Nephron (organoid): ENCODE results near the gene ANO10.
A peak's percentile ranks its signal among the peaks of the same experiment; 100 is the strongest.

Experiments used
- H3K27ac Mint-ChIP-seq, 3 experiments: 2 replicates each; pipeline ENCODE4 v1.8.0; 2020; ENCODE audit warnings: mixed read lengths in 3 of 3, mild to moderate bottlenecking in 2 of 3, moderate library complexity in 1 of 3
- H3K27me3 Mint-ChIP-seq: 2 replicates; pipeline ENCODE4 v1.8.0; 2021; ENCODE audit warnings: low read depth, mild to moderate bottlenecking, moderate library complexity, mixed read lengths
- H3K36me3 Mint-ChIP-seq: 2 replicates; pipeline ENCODE4 v1.8.0; 2020; ENCODE audit warnings: low read depth, mixed read lengths
- H3K4me1 Mint-ChIP-seq: 2 replicates; pipeline ENCODE4 v1.8.0; 2020; ENCODE audit warnings: mixed read lengths
- H3K4me3 Mint-ChIP-seq, 3 experiments: 2 replicates each; pipeline ENCODE4 v1.8.0; 2020; ENCODE audit warnings: mild to moderate bottlenecking in 3 of 3, mixed read lengths in 3 of 3, moderate library complexity in 2 of 3
- H3K9me3 Mint-ChIP-seq: 2 replicates; pipeline ENCODE4 v1.8.0; 2020; ENCODE audit warnings: mixed read lengths
- CTCF ChIP-seq, 3 experiments: fragments of 200-600 bp; sonication (generic); IDR thresholded peaks; one replicate each; pipeline ENCODE4 v1.5.0; 2021; ENCODE audit warnings: antibody characterized with exemption in 3 of 3; ENCODE audit not compliant: unreplicated experiment in 3 of 3

Gene ANO10

GRCh38 chr3:43453981-43454380 lies 167.8 kb downstream of the ANO10 start:
- TF ChIP-seq CTCF (IDR thresholded peaks at IDR 0.05; ENCODE audit: unreplicated experiment in 3 of 3): no peak
- Mint-ChIP-seq H3K27me3 (no peaks in the 10 kb centered on the region), H3K27ac (no peak overlapping the region), H3K4me3 (no peak overlapping the region), H3K36me3 (no peaks in the 10 kb centered on the region), H3K9me3 (no peaks in the 10 kb centered on the region), H3K4me1 (no peaks in the 10 kb centered on the region)

- no peak overlapping the region for H3K4me3 Mint-ChIP-seq
- no peak for TF ChIP-seq CTCF (IDR thresholded peaks at IDR 0.05; ENCODE audit: unreplicated experiment in 3 of 3)
- H3K27ac Mint-ChIP-seq: no peak overlapping the region
Measured at GRCh38 chr3:43451670-43452254, 170.0 kb downstream of the ANO10 start.

GRCh38 chr3:43448098-43448497 lies 173.7 kb downstream of the ANO10 start:
- H3K27me3 Mint-ChIP-seq: no peaks in the 10 kb centered on the region
- H3K27ac Mint-ChIP-seq: no peak overlapping the region
- no peaks in the 10 kb centered on the region for H3K36me3 Mint-ChIP-seq
- H3K9me3 Mint-ChIP-seq: no peaks in the 10 kb centered on the region
- TF ChIP-seq CTCF (IDR thresholded peaks at IDR 0.05; ENCODE audit: unreplicated experiment in 3 of 3): no peak
- no peaks in the 10 kb centered on the region for H3K4me1 Mint-ChIP-seq
- H3K4me3 Mint-ChIP-seq: no peak overlapping the region

More at GRCh38 chr3:43451670-43452254, 170.0 kb downstream of the ANO10 start:
- no peaks in the 10 kb centered on the region for H3K4me1 Mint-ChIP-seq
- H3K9me3 Mint-ChIP-seq: no peaks in the 10 kb centered on the region
- H3K36me3 Mint-ChIP-seq: no peaks in the 10 kb centered on the region
- no peaks in the 10 kb centered on the region for H3K27me3 Mint-ChIP-seq

GRCh38 chr3:43445820-43446219 lies 176.0 kb downstream of the ANO10 start:
- Mint-ChIP-seq H3K4me3 (no peak overlapping the region), H3K36me3 (no peaks in the 10 kb centered on the region), H3K27ac (peak overlapping the region in 1 of 3 experiments; percentile 16), H3K27me3 (no peaks in the 10 kb centered on the region), H3K9me3 (no peaks in the 10 kb centered on the region), H3K4me1 (no peaks in the 10 kb centered on the region)
- TF ChIP-seq CTCF (IDR thresholded peaks at IDR 0.05; ENCODE audit: unreplicated experiment in 3 of 3): no peak

GRCh38 chr3:43442872-43443395 lies 178.9 kb downstream of the ANO10 start:
- Mint-ChIP-seq H3K36me3 (peaks cover 16% of the 10 kb centered on the region), H3K9me3 (peaks cover 14% of the 10 kb centered on the region), H3K27me3 (no peaks in the 10 kb centered on the region), H3K4me1 (no peaks in the 10 kb centered on the region), H3K27ac (no peak overlapping the region), H3K4me3 (no peak overlapping the region)
- TF ChIP-seq CTCF (IDR thresholded peaks at IDR 0.05; ENCODE audit: unreplicated experiment in 3 of 3): no peak

GRCh38 chr3:43436507-43437140 lies 185.2 kb downstream of the ANO10 start:
- peaks cover 24% of the 10 kb centered on the region for H3K36me3 Mint-ChIP-seq
- no peaks in the 10 kb centered on the region for H3K4me1 Mint-ChIP-seq
- H3K27me3 Mint-ChIP-seq: no peaks in the 10 kb centered on the region
- no peak overlapping the region for H3K4me3 Mint-ChIP-seq
- H3K9me3 Mint-ChIP-seq: peaks cover 14% of the 10 kb centered on the region
- TF ChIP-seq CTCF (IDR thresholded peaks at IDR 0.05; ENCODE audit: unreplicated experiment in 3 of 3): no peak
- H3K27ac Mint-ChIP-seq: no peak overlapping the region
